ENCODE data around the gene CSNK2A1. TPM values are rescaled to one million over a fixed set of nuclear protein-coding genes. Genes with fewer than 3 reads are reported as not detected.

The CSNK2A1 gene
- total and polyA plus RNA-seq, 2 donors (not counting 3 experiments of a cell fraction or from before 2014, with no cell fraction given) = 68.4 to 142 TPM

- H3K27me3 ChIP-seq (ENCODE audit: control insufficient read depth in 2 of 2, insufficient read depth in 2 of 2, low read length in 2 of 2) = no peaks in the 10 kb centered on the region
- no peak overlapping the region for H3K9ac ChIP-seq (replicated peaks; ENCODE audit: extremely low read depth, insufficient read depth, low read length)
- FAIRE-seq (no peak), DNase-seq (ENCODE audit: low read depth, low spot score) (no peak)
- dilution Hi-C loops (cut with MboI; ENCODE audit: extremely low pct_ligation_motif_present, low sequenced_read_pairs) (no loop called here), intact Hi-C loops (cut with micrococcal nuclease) (no loop called here)
- no peak overlapping the region for H2AFZ ChIP-seq (ENCODE audit: low read depth, low read length)
- no peaks in the 10 kb centered on the region for H3K9me3 ChIP-seq (replicated peaks; ENCODE audit: control insufficient read depth, insufficient read depth, low read length)
- no peaks in the 10 kb centered on the region for H3K9me1 ChIP-seq (replicated peaks; ENCODE audit: control insufficient read depth, extremely low read depth, insufficient read depth, low read length)
- no peak for TF ChIP-seq MYC (IDR thresholded peaks at IDR 0.05; ENCODE audit: low read depth, low read length)
- no peak for TF ChIP-seq POLR2A (IDR thresholded peaks at IDR 0.05; ENCODE audit: low read depth, low read length)
- TF ChIP-seq JUN (IDR thresholded peaks at IDR 0.05; ENCODE audit: borderline replicate concordance, insufficient read depth, insufficient read length, low read depth) = no peak
- TF ChIP-seq, protein P1, sequence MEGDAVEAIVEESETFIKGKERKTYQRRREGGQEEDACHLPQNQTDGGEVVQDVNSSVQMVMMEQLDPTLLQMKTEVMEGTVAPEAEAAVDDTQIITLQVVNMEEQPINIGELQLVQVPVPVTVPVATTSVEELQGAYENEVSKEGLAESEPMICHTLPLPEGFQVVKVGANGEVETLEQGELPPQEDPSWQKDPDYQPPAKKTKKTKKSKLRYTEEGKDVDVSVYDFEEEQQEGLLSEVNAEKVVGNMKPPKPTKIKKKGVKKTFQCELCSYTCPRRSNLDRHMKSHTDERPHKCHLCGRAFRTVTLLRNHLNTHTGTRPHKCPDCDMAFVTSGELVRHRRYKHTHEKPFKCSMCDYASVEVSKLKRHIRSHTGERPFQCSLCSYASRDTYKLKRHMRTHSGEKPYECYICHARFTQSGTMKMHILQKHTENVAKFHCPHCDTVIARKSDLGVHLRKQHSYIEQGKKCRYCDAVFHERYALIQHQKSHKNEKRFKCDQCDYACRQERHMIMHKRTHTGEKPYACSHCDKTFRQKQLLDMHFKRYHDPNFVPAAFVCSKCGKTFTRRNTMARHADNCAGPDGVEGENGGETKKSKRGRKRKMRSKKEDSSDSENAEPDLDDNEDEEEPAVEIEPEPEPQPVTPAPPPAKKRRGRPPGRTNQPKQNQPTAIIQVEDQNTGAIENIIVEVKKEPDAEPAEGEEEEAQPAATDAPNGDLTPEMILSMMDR (IDR thresholded peaks at IDR 0.05; ENCODE audit: extremely low read depth in 1 of 2, insufficient read depth in 1 of 2, low read depth in 1 of 2, low read length in 2 of 2) = no peak
- no peak for TF ChIP-seq EZH2 (IDR thresholded peaks at IDR 0.05; ENCODE audit: borderline replicate concordance, low read depth, low read length, severe bottlenecking)
- H3K36me3 ChIP-seq (ENCODE audit: control insufficient read depth in 2 of 2, extremely low read depth in 1 of 2, insufficient read depth in 2 of 2, low read length in 2 of 2) = peaks cover 13% of the 10 kb centered on the region in 2 experiments
- POLR2A ChIA-PET = no interaction called here
- peaks cover 6% of the 10 kb centered on the region for H4K20me1 ChIP-seq (replicated peaks; ENCODE audit: control insufficient read depth, extremely low read depth, insufficient read depth, low read length)
- BruUV-seq (replicated peaks) = no TSS peak
- no peak overlapping the region for H3K4me2 ChIP-seq (ENCODE audit: insufficient read depth, low read length)
- H3K27ac ChIP-seq (ENCODE audit: insufficient read depth, low read depth, low read length) = no peak overlapping the region
- CTCF ChIA-PET = interaction anchor here (1.9 to 2.3 kb wide), 2 partner anchors 13 to 141 kb away, joined by 7 to 12 read pairs; no protein-coding TSS in a partner anchor
- H3K4me1 ChIP-seq (ENCODE audit: control insufficient read depth, extremely low read depth, insufficient read depth, low read length) = no peaks in the 10 kb centered on the region
- no peak overlapping the region for H3K4me3 ChIP-seq (replicated peaks in 1 of 3; ENCODE audit: insufficient read depth in 1 of 3, low read depth in 1 of 3, low read length in 3 of 3)
- H3K79me2 ChIP-seq (ENCODE audit: control insufficient read depth, insufficient read depth, low read length) = peaks cover 31% of the 10 kb centered on the region
Measured at GRCh38 chr20:504632-505075, 38.9 kb downstream of the CSNK2A1 start.

Data from endothelial cell of umbilical vein (primary cell).